Erythroblast (primary cell): ENCODE data around the gene ISM2.
A peak's percentile ranks its signal among the peaks of the same experiment; 100 is the strongest.

Experiments used
- DNase-seq, 2 experiments: peaks; one replicate each; lab custom pipeline; 2025; lab: John Stamatoyannopoulos, UW
- GATA1 ChIP-seq: IDR thresholded peaks from 2 replicates; pipeline ENCODE4 v1.6.1; 2011; ENCODE audit warnings: low read depth, mild to moderate bottlenecking, control low read depth, low read length, moderate library complexity
- POLR2A ChIP-seq: IDR thresholded peaks from 2 replicates; pipeline ENCODE4 v1.6.1; 2011; ENCODE audit warnings: mild to moderate bottlenecking, low read length

Gene ISM2

DNA sequence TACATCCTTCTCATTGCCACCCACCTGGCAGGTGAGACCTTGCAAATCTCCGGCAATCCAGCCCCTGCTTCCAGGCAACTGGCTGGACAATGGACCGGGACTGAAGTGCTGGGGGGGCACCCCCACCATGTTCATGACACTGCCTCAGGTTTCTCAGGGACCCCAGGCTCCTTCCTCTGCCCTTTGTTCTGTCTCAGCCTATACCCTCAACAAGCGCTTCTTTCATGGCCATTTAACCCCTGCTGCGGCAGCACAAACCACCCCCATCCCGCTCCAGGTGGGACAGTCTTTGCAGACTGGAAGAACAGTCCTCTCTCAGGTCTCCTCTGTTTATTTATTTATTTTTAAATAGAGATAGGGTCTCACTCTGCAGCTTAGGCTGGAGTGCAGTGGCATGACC, 7.6 kb downstream of the ISM2 start:
- TF ChIP-seq GATA1 = no peak
- no peak for TF ChIP-seq POLR2A
- DNase-seq = no peak

DNA sequence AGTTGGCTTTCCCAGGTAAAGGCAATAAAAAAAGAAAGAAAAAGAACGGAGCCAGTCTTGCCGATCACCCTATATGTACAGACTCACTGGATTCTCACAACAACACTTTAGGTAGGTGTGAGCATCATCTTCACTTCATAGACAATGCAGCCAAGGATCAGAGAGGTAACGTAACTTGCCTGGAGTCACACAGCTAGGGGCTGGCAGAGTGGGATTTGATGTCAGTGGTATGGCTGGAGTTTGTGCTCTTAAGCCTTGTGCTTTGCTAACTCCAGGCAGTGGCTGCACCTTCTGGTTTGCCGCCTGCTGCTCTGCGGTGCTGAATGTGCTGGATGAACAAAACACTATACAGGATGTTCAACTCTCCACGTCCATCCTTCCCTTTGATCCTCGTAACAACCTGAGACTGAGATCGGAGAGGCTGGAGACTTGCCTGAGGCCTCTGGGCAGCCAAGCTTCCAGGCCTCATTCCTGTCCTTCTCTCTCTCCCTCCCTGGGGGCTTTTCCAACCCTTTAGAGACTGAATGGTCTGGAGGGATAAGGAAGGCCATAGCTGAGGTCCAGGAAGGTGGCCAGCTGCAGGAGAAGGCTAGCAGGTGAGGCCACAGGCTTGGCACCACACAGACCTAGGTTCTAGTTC, 8.1 kb downstream of the ISM2 start:
- TF ChIP-seq GATA1 (no peak), POLR2A (no peak)
- DNase-seq = no peak

DNA sequence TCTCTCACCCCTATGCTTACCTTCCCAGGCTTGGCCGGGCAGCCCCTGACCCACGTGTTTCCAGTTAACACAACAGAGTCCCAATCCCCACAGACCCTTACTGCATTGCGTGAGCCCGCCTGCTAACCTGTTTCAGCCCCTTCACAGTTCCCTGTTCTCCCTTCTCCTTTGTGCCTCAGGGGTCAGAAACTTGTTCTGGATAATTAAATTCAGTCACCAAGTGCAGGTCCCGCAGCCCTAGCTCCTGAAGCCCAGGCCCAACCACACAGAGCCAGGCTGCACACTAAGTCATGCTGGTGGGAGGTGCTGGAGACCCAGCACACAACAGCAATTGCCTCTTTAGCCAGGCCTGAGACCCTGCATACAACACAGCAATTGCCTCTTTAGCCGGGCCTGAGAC, 9.6 kb downstream of the ISM2 start:
- no peak for DNase-seq
- TF ChIP-seq GATA1 (no peak), POLR2A (no peak)

DNA sequence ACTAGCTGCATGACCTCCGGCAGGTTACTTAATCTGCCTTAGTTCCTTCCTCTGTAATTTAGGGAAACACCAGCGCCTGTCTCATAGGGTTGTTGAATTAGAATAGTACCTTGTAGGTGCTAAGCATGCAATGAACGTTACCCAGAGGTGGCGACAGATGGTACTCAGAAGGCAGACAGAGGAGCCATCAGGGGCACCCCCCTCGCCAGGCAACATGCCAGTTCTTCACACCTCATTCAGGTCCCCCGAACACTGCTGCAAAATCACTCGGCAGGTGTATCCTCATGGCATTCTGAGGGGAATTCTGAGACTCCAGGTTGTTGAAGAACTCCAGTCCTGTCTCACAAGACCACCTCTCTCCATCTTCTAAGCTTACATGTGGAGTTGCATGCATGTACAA, 10.1 kb downstream of the ISM2 start:
- DNase-seq = no peak
- TF ChIP-seq POLR2A (no peak), GATA1 (no peak)

DNA sequence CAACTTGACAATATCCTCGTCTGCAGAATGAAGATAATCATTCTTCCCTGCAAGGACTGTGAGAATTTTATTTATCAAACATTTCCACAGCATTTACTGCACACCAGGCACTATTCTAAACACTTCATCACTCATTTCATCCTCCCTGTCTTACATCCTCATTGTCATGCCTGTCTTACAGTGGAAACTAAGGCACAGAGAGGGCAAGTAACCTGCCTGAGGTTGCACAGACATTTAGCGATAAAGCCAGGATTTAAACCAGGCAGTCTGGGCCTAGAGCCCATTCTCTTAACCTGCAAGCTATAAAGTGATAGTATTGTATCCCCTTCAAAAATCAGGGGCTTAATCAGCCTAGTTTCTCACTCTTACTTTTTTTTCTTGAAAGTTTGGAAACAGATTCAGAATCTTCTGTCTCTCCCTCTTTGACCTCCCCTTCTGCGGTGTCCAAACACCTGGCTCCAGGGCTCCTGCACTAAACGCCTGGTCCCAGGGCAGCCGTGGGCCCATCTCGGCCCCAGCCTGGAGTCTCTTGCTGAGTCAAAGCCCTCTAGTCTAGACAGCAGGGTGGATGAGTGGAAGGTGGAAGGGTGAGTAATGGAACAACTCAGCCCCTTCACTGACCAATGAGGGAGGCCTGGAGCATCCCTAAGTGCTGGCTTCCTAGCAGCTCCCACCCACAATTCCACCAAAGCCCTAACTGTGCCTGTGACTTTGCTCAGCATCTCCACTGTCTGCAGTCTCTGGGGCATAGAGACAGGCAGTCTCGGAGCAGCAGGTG, 12.5 kb downstream of the ISM2 start:
- DNase-seq = no peak
- TF ChIP-seq GATA1 (no peak), POLR2A (no peak)

DNA sequence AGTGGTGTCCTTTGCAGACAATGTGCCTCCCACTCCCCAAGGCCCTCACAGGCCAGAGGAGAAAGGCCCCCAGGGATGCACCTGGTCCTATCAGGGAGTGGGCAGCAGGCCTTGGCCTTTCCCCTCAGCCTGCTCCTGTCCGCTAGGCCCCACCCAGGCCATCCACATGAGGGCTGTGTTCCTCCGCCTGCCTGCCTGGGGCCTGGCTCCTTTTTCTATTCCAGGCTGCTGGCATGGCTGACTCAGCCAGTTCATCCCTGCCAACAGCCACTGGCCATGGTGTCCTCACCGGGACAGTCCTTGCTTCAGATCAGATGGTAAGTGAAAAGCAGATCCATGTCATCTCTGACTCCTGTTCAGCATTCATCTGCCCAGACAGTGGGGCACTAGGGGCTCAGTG, 13.4 kb downstream of the ISM2 start:
- DNase-seq = no peak
- TF ChIP-seq POLR2A = no peak
- TF ChIP-seq GATA1 = no peak

DNA sequence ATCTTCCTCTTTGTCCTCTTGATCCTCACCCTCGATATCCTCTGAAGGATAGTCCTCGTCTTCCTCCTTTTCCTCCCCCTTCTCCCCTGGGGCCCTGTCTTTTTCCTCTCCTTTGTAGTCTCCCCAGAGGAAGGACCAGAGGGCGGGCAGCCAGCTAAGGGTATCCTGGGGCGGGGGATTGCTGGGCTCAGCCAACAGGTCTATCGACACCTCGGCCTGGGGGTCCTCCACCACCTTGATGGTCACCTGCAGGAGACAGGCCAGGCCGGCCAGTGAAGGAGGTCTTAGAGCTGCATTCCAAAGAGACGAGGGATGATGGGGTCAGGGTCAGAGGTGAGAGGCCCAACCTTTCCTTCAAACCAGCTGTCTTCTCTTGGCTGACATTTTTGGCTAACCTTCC, 16.2 kb downstream of the ISM2 start:
- TF ChIP-seq GATA1 (no peak), POLR2A (no peak)
- DNase-seq = no peak

DNA sequence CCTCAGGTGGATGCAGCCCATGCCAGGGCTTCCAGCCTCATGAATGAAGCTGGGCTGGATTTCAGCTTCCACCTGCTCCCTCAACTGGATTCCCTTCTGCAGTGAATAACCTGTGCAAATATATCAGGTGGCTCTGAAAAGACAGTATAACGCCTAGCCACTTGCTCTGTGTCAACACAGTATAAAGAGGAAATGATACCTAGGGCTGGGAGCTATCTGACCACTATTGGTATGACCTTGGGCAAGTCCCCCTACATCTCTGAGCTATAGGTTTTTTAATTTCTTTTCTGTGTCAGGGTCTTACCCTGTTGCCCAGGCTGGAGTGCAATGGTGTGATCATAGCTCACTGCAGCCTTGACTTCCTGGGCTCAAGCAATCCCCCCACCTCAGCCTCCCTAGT, 19.8 kb downstream of the ISM2 start:
- DNase-seq = no peak

DNA sequence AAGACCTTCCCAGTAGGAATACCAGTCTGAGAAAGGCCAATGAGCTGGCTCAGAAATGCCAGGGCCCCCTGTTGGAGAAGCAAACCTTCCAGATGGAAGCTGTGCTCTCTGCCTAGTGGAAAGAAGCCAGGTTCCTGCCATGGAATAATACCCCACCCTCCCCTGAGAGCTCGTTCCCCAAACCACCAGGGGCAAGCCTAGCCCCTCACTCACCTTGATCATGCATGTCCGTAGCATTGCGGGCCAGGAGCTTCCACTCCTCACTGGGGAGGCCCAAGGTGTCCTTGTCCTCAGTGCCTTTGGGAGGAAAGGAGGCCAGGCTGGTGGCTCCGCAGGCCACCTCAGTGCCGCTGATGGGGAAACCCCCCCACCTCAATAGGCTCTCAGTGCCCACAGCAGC, 20.6 kb downstream of the ISM2 start:
- no peak for DNase-seq
- TF ChIP-seq GATA1 (no peak), POLR2A (no peak)

More for the DNA sequence above, 19.8 kb downstream of the ISM2 start:
- no peak for TF ChIP-seq GATA1

DNA sequence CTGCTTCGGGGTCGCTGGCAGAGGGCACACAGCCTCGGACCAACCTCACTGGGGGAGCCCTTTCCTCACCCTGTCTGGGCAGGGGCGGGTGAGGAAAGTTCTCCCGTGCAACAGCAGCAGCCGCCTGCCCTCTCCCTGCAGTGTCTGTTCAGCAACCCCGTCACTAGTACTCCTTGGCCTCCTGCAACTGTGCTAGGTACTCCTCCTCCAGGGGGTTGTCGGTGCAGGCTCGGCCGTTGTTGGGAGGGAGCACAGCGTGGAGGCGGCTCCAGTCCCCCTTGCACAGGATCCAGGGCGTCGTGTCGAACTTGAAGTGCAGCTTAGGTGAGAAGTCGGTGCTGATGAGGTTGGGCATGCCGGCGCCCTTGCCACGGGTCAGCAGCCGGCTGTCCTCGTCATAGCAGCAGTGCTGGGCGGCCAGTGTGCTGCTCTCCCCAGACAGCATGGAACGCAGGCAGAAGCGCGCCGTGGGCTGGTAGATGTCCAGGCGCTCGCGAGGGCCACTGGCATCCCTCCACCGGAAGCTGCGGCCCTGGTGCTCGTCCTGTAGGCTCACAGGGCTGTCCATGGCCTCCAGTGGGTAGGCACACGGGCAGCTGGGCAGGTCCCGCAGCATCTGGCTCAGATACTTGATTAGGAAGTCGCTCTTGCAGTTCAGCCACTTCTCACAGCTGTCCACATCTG, 23.0 kb downstream of the ISM2 start:
- no peak for DNase-seq
- no peak for TF ChIP-seq GATA1
- TF ChIP-seq POLR2A = no peak

DNA sequence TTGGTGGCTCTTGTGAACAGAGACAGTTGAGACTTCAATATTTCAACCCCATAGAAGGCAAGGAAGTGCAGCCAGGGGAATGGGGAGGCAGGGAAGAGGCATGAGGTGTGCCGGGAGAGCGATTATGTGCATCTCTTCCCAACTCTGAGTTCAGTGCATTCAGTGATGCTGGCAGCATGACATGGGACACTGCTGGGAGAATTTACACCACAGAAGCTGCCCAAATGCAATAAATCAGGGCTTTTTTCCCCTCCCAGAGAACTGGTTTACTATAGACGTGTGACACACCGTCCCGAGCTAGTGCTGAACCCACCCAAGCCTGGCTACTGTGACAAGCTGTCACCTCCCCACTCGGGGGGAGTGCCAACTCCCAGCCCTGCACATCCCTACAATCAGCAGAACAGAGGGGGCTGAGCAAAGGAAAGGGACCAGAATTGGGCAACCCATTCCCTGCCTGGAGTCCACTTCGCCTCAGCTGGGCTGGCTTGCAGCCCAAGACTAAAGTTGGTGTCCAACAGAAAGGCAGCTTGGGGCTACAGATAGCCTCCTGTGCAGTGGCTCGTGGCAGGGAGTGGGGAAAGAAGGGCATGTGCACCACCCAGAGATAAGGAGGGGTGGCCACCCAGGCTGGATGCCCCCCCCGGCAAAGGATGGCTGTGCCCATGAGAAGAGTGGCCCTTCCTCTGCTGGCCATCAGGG, 24.0 kb downstream of the ISM2 start:
- TF ChIP-seq GATA1 (no peak), POLR2A (no peak)
- DNase-seq = peak; percentile 9 to 47

DNA sequence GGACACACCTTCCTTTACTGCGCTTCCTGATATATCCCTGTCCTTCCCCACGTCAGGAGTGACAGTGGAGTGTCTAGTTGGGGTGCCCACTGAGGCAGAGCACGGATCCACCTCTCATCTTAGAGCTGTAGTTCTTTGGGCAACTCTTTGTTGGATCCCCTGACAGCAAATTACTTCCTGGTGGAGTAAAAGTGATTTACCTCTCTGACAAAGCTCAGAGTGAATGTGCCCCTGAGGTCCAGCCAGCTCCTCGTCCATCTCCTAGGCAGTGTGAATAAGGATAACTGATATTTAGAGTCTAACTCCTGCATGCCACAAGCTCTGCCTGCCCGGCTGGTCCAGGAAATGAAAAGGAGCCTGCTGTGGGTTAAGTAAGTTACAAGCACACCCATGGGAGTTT, 24.7 kb downstream of the ISM2 start:
- DNase-seq = no peak
- TF ChIP-seq GATA1 (no peak), POLR2A (no peak)

DNA sequence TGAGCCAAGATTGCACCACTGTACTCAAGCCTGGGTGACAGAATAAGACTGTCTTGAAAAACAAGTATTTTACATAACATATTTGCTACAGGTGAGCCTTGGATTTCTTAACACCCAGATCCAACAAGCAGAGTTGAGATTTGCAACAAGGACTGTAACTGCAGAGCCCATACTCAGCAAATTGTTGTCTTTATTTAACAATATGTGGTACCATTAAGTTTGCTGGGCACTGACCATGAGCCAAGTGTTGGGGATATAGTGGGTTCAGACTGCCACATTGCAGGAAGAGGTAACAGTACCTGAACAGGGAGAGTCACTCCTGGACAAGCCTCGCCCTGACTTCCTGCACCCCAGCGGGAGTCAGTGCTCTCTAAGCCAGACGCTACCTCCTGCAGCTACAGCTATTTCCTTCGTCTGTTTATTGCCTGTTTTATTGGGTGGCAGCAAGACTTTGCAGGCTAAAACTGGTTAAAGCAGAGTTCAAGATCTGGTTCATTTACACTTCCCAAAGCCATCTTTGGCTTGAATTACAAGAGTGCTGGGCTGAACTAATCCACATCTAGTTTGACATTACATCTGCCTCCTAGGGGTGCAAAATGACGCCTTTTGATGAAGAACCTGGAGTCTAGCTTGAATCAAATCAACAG, 28.3 kb downstream of the ISM2 start:
- TF ChIP-seq GATA1 (no peak), POLR2A (no peak)
- no peak for DNase-seq

DNA sequence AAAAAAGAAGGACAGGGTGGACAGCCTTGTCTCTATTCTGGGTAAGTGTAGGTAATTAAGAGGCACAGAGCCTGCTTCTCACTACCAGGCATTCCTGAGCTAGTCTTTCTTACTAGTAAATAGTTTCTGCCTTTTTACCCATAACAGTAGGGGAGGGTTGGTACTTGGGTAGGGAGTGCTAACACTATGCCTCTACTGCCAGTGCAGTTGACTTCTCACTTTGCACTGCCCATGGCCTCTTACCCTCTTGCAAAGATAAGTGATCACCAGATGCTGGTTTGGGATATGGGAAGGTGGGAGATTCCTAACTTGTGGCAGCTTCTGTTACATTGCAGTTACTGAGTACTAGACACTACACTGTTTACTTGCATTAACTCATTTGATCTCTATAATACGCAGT, 29.1 kb downstream of the ISM2 start:
- no peak for TF ChIP-seq POLR2A
- TF ChIP-seq GATA1 = no peak
- DNase-seq = no peak
